ENCODE results near the gene NEK6.
"Not testable (repeated sequence)": the region's sequence is repeated elsewhere in the genome, so short reads cannot be mapped to it uniquely, and the experiment has no call there.

NEK6 gene

DNA sequence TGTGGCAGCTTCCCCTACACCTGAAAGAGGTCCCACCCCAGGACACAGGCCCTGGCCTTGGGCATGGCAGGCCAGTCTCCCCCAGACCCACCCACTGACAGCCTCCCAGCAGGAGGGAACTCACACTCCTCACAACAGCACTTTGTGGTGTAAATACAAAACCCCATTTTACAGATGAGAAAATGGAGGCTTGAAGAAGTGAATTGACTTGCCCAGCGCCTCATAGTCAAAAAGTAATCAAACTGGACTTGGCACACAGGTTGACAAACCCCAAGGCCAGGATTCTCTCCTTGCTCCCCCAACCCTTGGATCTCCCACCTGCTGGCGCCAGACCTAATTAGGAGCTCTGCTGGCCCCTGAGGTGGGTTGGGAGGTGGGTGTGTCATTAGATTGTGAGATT lies 29.2 kb upstream of the NEK6 start:
- no peak for DNase-seq (ENCODE audit: low read depth)

DNA sequence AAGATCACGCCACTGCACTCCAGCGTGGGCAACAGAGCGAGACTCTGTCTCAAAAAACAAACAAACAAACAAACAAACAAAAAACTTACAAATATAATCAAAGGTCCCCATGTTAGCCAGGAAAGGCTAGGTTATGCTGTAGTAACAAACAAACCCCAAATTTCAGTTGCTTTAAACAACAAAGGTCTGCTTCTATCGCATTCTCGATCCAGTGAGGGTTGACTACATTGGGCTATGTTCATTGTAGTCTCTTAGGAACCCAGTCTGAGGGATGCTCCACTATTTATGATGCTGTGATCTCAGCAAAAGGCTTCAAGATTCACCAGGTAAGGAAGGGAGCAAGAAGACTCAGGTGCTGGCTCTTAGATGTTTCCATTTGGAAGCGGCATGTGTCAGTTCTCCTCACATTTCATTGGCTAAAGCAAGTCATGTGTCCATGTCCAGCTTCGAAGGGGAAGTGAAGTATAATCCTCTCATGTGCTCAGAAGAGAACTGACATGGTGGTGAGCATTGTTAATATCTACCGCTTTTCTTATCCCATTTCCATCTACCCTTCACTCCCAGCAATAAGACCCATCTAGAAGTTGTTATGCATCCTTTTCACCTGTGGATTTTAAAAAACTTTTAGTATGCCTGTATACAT lies 26.5 kb upstream of the NEK6 start:
- DNase-seq (ENCODE audit: low read depth): no peak

GRCh38 chr9:124238546-124239140 lies 19.1 kb upstream of the NEK6 start:
- DNase-seq (ENCODE audit: low read depth): no peak

- DNase-seq (ENCODE audit: low read depth): no peak
Measured at GRCh38 chr9:124239249-124240073, 18.3 kb upstream of the NEK6 start.

DNA sequence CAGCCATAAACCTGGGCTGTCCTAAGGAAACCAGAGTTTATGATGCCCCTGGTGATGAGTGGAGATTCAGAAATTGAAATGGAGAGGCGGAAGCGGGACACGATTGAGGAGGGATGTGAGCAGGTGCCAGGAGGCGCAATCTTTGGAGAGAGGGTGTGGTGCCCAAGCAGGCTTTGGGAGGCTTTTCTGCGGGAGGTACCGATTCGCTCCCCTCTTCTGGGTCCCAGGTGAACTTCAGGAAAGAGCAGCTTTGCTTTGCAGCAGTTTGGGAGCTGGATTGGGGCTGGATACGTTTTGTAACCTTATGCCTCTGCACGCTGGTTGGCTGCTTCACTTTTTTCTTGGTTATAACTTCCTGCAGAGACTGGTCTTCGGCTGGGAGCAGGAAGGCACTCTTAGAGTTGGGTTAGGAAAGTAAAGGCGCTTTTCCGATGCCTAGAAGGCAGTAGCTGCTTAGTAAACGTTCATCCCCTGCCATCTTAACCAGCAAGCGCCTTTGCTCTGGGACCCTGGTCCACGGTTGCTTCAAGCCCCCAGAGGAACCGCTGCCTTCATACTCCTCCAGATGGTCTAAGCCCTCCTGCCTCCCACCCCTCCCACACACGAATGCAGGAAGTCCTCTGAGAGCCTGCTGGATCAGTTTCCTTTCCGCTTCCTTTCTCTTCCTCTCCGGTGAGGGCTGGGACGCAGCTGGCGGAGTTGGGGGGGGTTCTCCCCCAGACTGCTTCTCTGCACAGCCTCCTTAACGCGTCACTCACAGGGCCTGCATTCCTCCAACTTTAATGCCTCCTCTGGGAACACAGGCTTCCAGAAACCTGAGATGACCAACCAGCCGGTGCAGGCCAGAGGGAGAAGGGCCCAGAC lies 15.2 kb upstream of the NEK6 start:
- no peak for DNase-seq (ENCODE audit: low read depth)

DNA sequence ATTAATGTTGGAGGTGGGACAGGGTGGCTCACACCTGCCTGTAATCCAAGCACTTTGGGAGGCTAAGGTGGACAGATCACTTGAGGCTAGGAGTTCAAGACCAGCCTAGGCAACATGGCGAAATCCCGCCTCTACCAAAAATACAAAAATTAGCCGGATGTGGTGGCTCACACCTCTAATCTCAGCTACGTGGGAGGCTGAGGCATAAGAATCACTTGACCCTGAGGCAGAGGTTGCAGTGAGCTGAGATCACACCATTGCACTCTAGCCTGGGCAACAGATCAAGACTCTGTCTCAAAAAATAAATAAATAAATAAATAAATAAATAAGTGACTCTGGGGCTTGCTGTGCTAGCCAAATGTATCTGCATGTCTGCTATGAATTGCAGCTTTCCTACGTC lies 10.4 kb upstream of the NEK6 start:
- not testable (repeated sequence) for DNase-seq (ENCODE audit: low read depth)

GRCh38 chr9:124248066-124248465 lies 9.7 kb upstream of the NEK6 start:
- DNase-seq (ENCODE audit: low read depth): no peak

DNA sequence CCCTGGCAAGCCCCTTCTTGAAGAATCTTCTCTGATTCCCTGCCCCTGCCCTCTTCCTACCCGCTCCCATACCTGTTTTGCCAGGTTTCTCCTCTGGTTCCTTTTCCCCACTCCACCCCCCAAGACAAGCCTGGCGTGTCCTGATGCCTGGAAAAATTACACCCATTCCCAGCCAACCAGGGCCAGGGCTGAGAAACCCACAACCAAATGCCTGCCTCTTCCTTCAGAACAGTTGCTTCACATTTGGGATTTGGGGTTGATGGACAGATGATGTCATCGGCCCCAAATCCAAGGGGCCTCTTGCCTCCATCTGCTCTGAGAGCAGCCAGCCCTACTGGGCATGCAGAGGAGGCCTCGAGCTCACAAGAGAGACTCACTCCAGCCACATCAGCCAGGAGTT lies 8.8 kb upstream of the NEK6 start:
- DNase-seq (ENCODE audit: low read depth): no peak

GRCh38 chr9:124251204-124251603 lies 6.5 kb upstream of the NEK6 start:
- no peak for DNase-seq (ENCODE audit: low read depth)

GRCh38 chr9:124251605-124252378 lies 6.0 kb upstream of the NEK6 start:
- no peak for DNase-seq (ENCODE audit: low read depth)

- DNase-seq (ENCODE audit: low read depth): not testable (repeated sequence)
Measured at GRCh38 chr9:124252878-124253277, 4.9 kb upstream of the NEK6 start.

GRCh38 chr9:124254261-124254682 lies 3.5 kb upstream of the NEK6 start:
- no peak for DNase-seq (ENCODE audit: low read depth)

DNA sequence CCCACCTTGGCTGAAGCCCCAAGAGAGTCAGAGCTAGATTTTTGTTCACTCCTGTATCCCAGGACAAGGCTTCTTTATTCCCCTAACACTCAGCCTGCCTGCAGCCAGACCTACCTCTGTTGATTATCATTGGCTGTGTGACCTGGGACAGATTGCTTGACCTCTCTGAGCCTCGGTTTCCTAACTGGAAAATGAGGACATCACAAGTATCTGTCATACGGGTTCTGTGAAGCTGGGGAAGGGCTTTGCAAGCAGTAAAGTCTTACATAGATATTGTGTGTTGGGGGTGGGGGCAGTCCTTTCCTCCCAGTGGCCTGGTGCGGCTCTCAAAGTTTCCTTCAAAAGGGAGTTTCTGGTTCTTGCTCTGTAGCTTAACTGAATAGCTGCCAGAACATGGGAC lies 2.5 kb upstream of the NEK6 start:
- DNase-seq (ENCODE audit: low read depth): no peak

DNA sequence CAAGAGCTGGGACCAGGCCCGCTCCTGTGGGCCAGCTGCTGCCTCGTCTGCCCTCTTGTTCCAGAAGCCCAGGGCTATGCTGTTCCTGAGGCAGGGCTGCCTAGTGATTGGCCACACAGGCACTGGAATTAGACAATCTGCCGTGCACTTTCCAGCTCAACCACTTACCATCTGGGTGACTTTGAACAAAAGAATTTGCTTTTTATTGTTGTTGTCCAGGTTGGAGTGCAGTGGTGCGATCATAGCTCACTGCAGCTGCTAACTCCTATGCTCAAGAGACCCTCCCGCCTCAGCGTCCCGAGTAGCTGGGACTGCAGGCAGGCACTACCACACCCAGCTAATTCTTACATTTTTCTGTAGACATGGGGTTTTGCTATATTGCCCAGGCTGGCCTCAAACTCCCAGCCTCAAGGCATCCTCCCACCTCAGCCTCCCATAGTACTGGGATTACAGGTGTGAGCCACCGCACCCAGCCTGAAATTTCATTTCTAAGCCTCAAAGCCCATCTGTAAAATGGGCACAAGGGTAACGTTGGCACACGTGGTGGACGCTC lies 1.2 kb upstream of the NEK6 start:
- DNase-seq (ENCODE audit: low read depth): no peak

- no peak for DNase-seq (ENCODE audit: low read depth)
Measured at GRCh38 chr9:124257070-124257843, 492 bp upstream of the NEK6 start.

- no peak for DNase-seq (ENCODE audit: low read depth)
Measured at GRCh38 chr9:124258607-124259157, 933 bp downstream of the NEK6 start.

DNA sequence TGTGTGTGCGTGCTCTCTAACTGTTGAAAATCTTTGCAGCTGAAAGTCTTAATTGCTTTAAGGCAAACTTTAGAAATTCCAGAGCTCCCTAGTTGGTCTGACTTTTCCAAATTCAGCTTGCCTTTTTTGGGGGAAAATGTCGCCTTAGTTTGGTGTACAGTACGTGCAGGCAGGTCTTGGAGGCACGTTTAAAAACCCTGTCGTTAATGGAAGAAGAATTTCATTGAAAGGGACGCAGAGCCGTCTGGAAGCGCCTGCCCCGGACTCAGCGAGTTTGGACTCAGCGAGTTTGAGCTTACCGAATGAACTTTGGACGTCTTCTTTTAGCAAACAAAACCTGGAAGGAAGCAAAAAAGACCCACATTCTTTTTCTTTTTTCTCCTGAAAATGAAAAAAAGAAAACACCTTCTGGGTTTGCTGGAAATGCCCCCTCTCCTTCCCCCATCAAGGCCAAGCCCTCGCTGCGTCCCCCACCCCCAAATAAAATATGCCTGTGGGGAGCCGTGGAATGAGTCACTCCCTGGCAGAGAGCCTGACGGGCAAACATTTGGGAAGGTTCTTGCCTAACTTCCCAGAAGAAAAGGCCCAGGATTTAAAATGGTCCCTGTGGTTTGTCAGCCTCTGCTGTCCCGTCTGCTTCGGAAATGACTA lies 1.5 kb downstream of the NEK6 start:
- DNase-seq (ENCODE audit: low read depth): no peak

DNA sequence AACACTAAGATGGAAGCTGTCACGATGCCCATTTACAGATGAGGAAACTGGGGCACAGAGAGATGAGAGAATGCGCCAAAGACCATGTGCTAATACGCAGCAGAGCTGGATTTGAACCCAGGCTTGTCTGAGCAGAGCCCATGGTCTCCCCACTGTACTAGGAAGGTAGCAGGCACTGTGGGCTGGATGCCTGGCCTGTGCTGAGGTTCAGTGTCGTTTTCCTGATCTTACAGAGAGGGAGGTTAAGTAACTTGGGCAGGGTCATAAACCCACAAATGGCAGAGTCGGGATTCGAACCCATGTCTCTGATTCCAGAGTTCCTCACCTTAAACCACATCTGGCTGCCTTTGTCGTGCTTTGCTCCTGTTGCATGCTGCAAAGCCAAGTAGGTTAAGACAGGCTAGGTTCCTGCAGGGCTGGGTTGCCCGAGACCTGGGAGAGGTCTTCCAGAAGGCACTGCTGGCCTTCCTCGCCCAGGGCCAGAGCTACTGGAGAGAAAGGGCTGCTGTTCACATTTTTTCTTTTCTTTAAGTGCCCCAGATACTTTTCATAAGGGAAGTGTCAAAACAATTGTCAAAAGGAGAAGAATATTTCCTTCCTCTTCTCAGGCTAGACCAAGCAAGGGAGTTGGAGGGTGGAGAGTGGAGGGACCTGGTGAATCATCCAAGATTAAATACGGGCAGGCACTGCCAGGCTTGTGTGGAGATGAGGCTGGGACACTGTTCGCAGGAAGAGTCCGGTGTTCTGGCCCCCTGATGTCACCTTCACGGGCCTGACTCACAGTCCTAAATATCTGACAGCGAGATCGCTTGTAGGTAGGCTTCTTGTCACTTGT lies 3.2 kb downstream of the NEK6 start:
- no peak for DNase-seq (ENCODE audit: low read depth)

Measured in stimulated activated CD8-positive, alpha-beta memory T cell treated with anti-CD3 and anti-CD28 coated beads, Interleukin-12 subunit alpha, Interleukin-12 subunit beta, amount 100 ng/mL, for 4 hours (primary cell).